ENCODE measurements around the gene NDUFAF3.

NDUFAF3 gene

GRCh38 chr3:49026536-49026935 lies 4.6 kb downstream of the NDUFAF3 start:
- no peak for ATAC-seq
- TF ChIP-seq ZNF565 (CRISPR knock-in tag; conservative IDR thresholded peaks at IDR 0.05; ENCODE audit: low read depth) (no peak), ISL1 (CRISPR knock-in tag; IDR thresholded peaks at IDR 0.05) (no peak), SNAI2 (CRISPR knock-in tag; IDR thresholded peaks at IDR 0.05) (no peak), CSDC2 (CRISPR knock-in tag; IDR thresholded peaks at IDR 0.05) (no peak), PATZ1 (CRISPR knock-in tag; IDR thresholded peaks at IDR 0.05; ENCODE audit: borderline replicate concordance) (no peak), ZNF70 (CRISPR knock-in tag; IDR thresholded peaks at IDR 0.05) (no peak), OSR1 (CRISPR knock-in tag; IDR thresholded peaks at IDR 0.05) (no peak), TCF4 (CRISPR knock-in tag; IDR thresholded peaks at IDR 0.05; ENCODE audit: borderline replicate concordance) (no peak), ZNF8 (CRISPR knock-in tag; IDR thresholded peaks at IDR 0.05) (no peak), ZC3H10 (CRISPR knock-in tag; IDR thresholded peaks at IDR 0.05) (no peak), ZFP30 (CRISPR knock-in tag; IDR thresholded peaks at IDR 0.05) (no peak), PPARA (CRISPR knock-in tag; IDR thresholded peaks at IDR 0.05; ENCODE audit: borderline replicate concordance) (no peak), TOX (CRISPR knock-in tag; IDR thresholded peaks at IDR 0.05; ENCODE audit: borderline replicate concordance) (no peak), ZFP3 (CRISPR knock-in tag; IDR thresholded peaks at IDR 0.05) (no peak), GLIS3 (CRISPR knock-in tag; IDR thresholded peaks at IDR 0.05) (no peak)
- TF ChIP-seq, protein P1, sequence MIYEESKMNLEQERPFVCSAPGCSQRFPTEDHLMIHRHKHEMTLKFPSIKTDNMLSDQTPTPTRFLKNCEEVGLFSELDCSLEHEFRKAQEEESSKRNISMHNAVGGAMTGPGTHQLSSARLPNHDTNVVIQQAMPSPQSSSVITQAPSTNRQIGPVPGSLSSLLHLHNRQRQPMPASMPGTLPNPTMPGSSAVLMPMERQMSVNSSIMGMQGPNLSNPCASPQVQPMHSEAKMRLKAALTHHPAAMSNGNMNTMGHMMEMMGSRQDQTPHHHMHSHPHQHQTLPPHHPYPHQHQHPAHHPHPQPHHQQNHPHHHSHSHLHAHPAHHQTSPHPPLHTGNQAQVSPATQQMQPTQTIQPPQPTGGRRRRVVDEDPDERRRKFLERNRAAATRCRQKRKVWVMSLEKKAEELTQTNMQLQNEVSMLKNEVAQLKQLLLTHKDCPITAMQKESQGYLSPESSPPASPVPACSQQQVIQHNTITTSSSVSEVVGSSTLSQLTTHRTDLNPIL (CRISPR knock-in tag; IDR thresholded peaks at IDR 0.05; ENCODE audit: low read depth): no peak
- TF ChIP-seq, protein P2, sequence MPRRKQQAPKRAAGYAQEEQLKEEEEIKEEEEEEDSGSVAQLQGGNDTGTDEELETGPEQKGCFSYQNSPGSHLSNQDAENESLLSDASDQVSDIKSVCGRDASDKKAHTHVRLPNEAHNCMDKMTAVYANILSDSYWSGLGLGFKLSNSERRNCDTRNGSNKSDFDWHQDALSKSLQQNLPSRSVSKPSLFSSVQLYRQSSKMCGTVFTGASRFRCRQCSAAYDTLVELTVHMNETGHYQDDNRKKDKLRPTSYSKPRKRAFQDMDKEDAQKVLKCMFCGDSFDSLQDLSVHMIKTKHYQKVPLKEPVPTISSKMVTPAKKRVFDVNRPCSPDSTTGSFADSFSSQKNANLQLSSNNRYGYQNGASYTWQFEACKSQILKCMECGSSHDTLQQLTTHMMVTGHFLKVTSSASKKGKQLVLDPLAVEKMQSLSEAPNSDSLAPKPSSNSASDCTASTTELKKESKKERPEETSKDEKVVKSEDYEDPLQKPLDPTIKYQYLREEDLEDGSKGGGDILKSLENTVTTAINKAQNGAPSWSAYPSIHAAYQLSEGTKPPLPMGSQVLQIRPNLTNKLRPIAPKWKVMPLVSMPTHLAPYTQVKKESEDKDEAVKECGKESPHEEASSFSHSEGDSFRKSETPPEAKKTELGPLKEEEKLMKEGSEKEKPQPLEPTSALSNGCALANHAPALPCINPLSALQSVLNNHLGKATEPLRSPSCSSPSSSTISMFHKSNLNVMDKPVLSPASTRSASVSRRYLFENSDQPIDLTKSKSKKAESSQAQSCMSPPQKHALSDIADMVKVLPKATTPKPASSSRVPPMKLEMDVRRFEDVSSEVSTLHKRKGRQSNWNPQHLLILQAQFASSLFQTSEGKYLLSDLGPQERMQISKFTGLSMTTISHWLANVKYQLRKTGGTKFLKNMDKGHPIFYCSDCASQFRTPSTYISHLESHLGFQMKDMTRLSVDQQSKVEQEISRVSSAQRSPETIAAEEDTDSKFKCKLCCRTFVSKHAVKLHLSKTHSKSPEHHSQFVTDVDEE (CRISPR knock-in tag; IDR thresholded peaks at IDR 0.05): no peak
- TF ChIP-seq, protein P3, sequence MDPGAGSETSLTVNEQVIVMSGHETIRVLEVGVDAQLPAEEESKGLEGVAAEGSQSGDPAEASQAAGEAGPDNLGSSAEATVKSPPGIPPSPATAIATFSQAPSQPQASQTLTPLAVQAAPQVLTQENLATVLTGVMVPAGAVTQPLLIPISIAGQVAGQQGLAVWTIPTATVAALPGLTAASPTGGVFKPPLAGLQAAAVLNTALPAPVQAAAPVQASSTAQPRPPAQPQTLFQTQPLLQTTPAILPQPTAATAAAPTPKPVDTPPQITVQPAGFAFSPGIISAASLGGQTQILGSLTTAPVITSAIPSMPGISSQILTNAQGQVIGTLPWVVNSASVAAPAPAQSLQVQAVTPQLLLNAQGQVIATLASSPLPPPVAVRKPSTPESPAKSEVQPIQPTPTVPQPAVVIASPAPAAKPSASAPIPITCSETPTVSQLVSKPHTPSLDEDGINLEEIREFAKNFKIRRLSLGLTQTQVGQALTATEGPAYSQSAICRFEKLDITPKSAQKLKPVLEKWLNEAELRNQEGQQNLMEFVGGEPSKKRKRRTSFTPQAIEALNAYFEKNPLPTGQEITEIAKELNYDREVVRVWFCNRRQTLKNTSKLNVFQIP (CRISPR knock-in tag; IDR thresholded peaks at IDR 0.05; ENCODE audit: borderline replicate concordance, low read depth): no peak
- TF ChIP-seq, protein P4, sequence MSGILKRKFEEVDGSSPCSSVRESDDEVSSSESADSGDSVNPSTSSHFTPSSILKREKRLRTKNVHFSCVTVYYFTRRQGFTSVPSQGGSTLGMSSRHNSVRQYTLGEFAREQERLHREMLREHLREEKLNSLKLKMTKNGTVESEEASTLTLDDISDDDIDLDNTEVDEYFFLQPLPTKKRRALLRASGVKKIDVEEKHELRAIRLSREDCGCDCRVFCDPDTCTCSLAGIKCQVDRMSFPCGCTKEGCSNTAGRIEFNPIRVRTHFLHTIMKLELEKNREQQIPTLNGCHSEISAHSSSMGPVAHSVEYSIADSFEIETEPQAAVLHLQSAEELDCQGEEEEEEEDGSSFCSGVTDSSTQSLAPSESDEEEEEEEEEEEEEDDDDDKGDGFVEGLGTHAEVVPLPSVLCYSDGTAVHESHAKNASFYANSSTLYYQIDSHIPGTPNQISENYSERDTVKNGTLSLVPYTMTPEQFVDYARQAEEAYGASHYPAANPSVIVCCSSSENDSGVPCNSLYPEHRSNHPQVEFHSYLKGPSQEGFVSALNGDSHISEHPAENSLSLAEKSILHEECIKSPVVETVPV (CRISPR knock-in tag; IDR thresholded peaks at IDR 0.05): no peak

- no peak for ATAC-seq
- TF ChIP-seq ZNF70 (CRISPR knock-in tag; IDR thresholded peaks at IDR 0.05): no peak
- TF ChIP-seq ZC3H10 (CRISPR knock-in tag; IDR thresholded peaks at IDR 0.05): no peak
- no peak for TF ChIP-seq ZFP3 (CRISPR knock-in tag; IDR thresholded peaks at IDR 0.05)
- TF ChIP-seq OSR1 (CRISPR knock-in tag; IDR thresholded peaks at IDR 0.05): no peak
- TF ChIP-seq CSDC2 (CRISPR knock-in tag; IDR thresholded peaks at IDR 0.05): no peak
- no peak for TF ChIP-seq ZNF8 (CRISPR knock-in tag; IDR thresholded peaks at IDR 0.05)
- TF ChIP-seq, protein P1 (CRISPR knock-in tag; IDR thresholded peaks at IDR 0.05; ENCODE audit: low read depth): no peak
- no peak for TF ChIP-seq TOX (CRISPR knock-in tag; IDR thresholded peaks at IDR 0.05; ENCODE audit: borderline replicate concordance)
- TF ChIP-seq, protein P2 (CRISPR knock-in tag; IDR thresholded peaks at IDR 0.05): no peak
- no peak for TF ChIP-seq RARB (CRISPR knock-in tag; IDR thresholded peaks at IDR 0.05)
- TF ChIP-seq ZNF565 (CRISPR knock-in tag; conservative IDR thresholded peaks at IDR 0.05; ENCODE audit: low read depth): no peak
- no peak for TF ChIP-seq PPARA (CRISPR knock-in tag; IDR thresholded peaks at IDR 0.05; ENCODE audit: borderline replicate concordance)
- TF ChIP-seq ESRRG (CRISPR knock-in tag; IDR thresholded peaks at IDR 0.05): no peak
- TF ChIP-seq, protein P4 (CRISPR knock-in tag; IDR thresholded peaks at IDR 0.05): no peak
- no peak for TF ChIP-seq PATZ1 (CRISPR knock-in tag; IDR thresholded peaks at IDR 0.05; ENCODE audit: borderline replicate concordance)
Measured at GRCh38 chr3:49027634-49028033, 5.7 kb downstream of the NDUFAF3 start.
